Cardiac septum (tissue), 1 donor: ENCODE results near the gene LSM14B. TPM values are rescaled to one million over a fixed set of nuclear protein-coding genes. Genes with fewer than 3 reads are reported as not detected.
"Not testable (repeated sequence)": the region's sequence is repeated elsewhere in the genome, so short reads cannot be mapped to it uniquely, and the experiment has no call there.

ENCODE experiments used
- DNase-seq: peaks from one replicate; pipeline ENCODE4 v3.0.0-alpha.2; 2020; ENCODE audit warnings: low spot score
- intact Hi-C: fragments of 100-400 bp; cut with DNase I; formaldehyde crosslinking; loops from one replicate; pipeline ENCODE4 v1.14.0; 2022
- total RNA-seq: library from RNA; stranded (reverse); fragmentation: NEBNext Ultra II Directional; extraction: Animal tissue kit (Norgen Biotek cat#: 25700); gene quantifications from one replicate; pipeline ENCODE4 v1.2.1, GENCODE V29; 2021
- donor health status: DM: no; HTN: no; CAD: no.

The LSM14B gene
- total RNA-seq, 1 donor from 2014 or later = 51.0 TPM

DNA sequence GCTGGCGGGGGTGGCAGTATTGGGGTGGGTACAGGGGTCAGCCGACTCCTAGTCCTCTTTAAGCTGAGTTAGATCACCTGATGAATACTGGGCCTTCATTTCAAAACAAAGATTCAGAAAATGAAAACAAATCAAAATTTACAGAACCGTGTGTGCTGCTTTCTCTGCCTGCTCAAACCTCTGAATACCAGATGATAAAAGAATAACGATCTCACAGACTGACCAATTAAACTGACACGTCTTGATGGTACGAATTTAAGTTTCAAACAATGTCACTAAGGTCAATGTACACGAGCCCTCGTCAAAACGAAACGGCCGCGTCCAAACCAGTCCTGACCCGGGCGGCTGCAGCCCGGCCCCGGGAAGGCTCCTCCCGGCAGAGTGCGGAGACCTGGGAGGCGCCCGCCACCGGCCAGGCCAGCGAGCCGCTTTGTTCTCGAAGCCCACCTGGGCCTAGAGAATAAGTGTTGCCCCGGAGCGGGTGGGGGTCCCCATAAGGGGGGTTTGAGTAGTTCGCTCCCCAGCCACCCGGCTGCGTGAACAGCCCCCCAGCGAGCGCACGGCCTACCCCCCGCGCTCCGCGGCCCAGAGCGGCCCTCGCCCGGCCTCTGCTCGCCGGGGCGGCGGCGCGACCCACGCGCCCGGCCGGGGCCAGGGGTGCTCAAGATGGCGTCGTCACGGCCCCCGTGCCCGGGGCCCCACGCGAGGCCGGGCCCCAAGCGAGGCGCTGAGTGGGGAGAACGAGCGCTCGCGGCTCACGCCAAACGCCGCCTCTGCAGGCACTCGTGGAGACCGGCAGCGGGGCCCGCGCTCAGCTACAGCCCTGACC is 20.2 kb downstream of the LSM14B start:
- intact Hi-C loops = loop anchor here (2.0 to 5.0 kb wide), 2 partner anchors 20 to 80 kb away; partner anchors contain the start of gene LSM14B
- no peak for DNase-seq

DNA sequence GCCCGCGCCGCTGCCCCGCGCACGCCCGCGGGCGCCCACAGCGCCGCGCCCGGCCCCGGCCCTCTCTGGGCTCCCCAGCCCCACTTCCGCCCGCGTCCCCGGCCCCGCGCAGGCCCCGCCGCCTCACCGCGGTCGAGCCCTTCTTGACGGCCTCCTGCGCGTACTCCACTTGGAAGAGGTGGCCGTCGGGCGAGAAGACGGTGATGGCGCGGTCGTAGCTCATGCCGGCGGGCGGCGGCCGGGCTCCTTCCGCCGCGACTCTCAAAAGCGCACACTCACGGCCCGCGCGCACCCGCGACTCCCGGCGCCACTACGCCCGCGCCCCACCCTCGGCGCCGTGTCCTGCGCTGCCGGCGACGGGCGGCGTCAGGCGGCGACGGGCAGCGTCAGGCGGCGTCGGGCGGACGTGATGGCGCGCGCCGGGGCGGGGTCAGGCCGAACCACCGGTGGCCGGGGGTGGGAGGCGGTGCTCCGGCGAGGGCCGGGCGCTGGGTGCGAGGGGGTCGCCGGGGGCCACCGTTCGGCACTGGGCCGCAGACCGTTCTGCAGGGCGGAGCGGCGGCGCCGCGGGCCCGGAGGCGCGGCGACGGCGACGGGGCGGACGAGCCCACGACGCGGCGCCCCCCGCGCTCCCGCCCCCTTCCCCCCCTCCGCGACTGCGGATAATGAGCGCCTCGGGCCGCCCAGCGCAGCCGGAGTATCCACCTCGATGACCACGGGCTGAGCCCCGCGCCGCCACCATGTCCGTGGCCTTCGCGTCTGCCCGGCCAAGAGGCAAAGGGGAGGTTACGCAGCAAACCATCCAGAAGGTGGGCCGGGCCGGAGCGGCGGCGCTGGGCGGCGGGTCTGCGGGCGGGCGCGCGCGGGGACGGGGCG is 21.0 kb downstream of the LSM14B start, which contains the start of the genes PSMA7 and SS18L1:
TSS of gene PSMA7 (minus strand) at position 314 of the 876 bp plus-strand sequence. CDS start at position 223, 91 bp downstream.
TSS of gene SS18L1 (plus strand) at position 689 of the 876 bp plus-strand sequence. CDS start at position 741, 52 bp downstream.
- DNase-seq = peak; percentile 95
- intact Hi-C loops = loop anchor here (2.0 to 5.0 kb wide), 2 partner anchors 21 to 81 kb away; partner anchors contain the start of gene LSM14B

DNA sequence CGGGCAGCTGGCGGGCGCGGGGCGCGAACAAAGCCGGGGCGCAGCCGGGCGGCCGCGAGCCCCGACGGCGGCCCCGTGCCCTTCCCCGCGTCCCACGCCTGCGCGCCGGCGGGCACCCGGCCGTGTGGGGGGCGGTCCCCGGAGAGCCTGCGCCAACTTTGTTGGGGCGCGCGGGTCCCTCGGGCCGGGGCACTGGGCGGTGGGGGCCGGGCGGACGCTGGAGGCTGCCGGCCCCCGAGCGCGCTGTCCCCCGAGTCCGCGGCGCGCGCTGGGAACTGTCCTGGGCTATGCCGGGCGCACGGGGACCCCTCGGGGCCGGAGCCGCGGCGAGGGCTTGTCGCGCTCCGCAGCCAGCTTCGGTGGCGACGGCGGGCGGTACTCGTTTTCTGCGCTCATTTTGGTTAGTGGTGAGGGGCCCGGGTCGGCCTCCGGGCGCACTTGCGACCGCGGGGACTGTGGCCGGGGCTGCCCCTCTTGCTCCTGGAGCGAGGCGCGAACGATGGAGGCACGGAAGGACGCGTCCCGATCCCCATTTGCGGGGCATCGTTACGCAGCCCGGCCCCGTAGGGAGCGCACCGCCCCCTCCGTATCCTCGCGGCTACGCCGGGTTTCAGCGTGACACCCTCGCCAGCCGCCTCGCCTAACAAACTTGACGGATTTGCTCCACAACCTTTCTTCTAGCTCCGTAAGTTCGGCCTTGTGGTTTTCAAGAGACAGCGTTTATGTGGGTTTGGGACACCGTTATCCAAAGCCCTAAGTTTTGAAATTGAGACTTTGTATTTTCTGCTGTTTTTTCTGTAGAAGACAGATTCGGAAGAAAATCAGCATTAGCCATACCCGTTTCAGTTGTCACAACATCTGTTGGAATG is 21.9 kb downstream of the LSM14B start:
- DNase-seq = no peak

DNA sequence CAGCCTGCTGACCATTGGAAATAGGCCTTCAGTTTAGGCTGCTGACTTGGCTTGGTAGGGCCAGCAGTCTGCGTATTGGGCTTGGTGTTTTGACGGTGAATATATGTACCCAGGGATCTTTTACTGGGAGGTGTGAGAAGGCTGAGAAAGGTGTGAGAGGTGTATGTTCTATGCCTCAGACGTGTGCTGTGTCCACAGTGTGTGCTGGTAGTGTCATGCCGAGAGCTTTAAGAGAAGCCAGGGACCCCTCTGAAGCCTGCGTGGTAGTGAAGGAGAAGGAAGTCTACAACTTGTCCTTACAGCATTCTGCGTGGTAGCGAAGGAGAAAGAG is 23.4 kb downstream of the LSM14B start:
- intact Hi-C loops = no loop called here
- no peak for DNase-seq

More for the DNA sequence above, 21.9 kb downstream of the LSM14B start:
- intact Hi-C loops = loop anchor here (2.0 to 5.0 kb wide), 2 partner anchors 21 to 82 kb away; partner anchors contain the start of gene LSM14B

DNA sequence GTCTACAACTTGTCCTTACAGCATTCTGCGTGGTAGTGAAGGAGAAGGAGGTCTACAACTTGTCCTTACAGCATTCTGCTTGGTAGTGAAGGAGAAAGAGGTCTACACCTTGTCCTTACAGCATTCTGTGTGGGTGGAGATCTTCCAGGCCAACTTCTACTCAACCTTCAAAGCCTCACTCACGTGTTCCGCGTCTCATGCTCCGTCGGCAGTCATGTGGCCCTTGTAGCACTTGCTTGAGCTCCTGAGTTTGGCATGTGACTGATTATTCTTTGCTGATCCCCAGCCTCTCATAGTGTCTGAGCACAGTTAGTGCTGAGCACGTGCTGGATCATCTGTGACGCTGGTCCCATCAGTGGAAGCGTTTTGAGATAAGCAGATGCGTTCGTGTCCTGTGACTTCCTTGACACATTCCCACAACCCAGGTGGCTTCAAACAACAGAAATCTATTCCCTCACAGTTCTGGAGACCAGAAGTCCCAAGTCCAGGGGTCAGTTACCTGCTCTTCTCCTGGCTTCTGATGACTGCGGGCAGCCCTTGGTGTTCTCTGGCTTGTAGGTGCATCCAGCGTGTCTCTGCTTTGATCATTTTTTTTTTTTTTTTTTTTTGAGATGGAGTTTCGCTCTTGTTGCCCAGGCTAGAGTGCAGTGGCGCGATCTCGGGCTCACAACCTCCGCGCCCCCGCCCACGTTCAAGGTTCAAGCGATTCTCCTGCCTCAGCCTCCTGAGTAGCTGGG is 23.9 kb downstream of the LSM14B start:
- no peak for DNase-seq
- intact Hi-C loops = no loop called here

DNA sequence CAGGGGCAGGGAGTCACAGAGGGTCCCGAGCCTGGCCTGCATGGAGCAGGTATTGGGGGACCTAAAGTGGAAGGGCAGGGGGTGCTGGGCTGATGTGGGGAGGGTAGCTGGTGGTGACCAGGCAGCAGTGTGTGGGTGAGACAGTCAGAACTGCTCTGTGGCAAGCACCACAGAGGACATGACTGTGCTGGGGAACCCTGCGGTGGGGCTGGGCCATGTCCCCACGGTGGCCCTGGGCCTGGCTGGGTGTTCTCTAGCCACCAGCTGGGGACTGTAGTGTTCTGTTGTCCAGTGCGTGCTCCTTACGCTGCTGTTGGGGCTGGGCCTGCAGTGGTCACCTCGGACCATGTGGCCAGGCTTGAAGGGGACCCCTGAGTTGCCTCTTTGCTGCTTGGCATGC is 24.9 kb downstream of the LSM14B start:
- DNase-seq = no peak
- intact Hi-C loops = no loop called here

DNA sequence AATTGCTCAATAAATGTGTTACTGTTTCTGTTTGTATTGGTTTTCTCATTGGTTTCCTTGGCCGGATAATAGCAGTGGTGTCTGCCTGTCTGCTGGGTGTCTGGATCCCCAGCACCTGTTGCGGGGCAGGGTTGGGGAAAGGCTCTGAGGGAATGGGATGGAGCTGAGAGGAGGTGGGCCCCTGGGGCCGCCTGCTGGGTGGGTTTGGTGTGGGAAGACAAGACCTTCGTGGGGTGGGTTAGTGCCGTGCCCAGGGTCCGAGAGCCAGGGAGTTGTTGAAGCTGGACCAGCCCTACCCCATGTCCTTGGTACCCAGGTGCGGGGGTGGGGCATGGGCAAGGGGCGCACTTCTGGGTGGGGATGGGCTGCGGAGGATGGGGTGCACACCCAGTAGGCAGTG is 25.3 kb downstream of the LSM14B start:
- intact Hi-C loops = no loop called here

DNA sequence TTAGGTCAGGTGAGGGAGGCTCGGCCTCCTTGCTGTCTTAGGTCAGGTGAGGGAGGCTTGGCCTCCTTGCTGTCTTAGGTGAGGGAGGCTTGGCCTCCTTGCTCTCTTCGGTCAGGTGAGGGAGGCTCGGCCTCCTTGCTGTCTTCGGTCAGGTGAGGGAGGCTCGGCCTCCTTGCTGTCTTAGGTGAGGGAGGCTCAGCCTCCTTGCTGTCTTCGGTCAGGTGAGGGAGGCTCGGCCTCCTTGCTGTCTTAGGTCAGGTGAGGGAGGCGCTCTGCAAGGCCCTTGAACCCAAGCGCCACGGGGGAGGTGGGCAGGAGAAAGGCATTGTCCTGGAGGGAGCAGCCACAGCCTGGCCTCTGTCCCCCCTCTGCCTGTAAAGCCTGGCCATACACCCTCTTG is 26.1 kb downstream of the LSM14B start:
- DNase-seq, intact Hi-C loops: not testable (repeated sequence)

More for the DNA sequence above, 25.3 kb downstream of the LSM14B start:
- no peak for DNase-seq

DNA sequence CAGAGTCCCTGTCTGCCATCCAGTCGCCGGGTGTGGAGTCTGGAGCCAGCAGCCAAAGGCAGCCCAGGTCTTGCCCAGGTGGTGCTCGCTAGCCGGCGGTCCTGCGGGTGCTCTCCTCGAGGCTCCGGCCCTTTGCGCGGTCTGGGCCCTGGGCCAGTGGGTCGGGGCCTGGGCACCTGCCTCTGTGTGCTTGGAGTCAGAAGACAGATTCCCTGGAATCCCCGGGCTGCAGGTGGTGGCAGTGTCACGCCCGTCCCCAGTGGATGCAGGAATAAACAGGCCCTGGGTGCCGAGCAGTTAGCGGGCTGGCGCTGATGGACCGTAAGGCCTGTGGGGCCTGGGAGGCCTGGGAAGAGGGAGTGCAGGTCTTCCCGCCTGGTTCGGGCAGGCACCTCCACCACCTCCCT is 26.6 kb downstream of the LSM14B start:
- intact Hi-C loops = no loop called here

DNA sequence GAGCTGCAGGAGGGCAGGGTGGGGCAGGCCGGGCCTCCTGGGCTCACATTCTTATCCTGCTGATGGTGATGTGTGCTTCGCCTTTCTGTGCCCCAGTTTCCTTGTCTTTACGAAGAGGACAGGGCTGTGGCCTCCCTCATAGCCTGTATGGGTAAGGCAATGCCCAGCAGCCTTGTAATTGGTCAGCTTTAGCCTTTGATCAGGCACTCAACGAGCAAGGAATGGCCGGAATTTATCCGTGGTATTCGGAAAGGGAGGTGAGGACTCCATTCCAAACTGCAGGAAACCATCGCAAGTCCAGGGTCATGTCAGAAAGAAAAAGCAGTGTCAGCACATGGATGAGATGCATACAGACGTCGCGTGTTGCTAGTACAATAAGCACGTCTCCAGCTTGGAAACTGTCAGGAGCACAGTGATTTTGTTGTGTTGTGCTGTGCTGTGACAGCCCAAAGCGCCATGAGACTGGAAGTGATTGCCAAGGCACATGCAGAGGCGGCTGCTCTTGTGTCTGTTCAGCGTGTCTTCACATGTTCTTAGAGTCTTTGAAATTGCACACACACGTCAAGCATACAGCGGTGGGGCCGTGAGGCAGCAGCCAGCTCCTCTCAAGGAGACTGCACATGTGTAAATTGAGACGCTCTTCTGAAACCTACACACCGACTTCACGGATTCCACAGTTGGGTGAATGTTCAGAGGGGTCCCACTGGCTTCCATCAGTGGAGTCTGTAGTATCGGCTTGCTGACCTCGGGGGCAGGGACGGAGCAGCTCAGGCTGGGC is 27.4 kb downstream of the LSM14B start:
- no peak for DNase-seq
- intact Hi-C loops = no loop called here

More for the DNA sequence above, 26.6 kb downstream of the LSM14B start:
- DNase-seq = no peak

DNA sequence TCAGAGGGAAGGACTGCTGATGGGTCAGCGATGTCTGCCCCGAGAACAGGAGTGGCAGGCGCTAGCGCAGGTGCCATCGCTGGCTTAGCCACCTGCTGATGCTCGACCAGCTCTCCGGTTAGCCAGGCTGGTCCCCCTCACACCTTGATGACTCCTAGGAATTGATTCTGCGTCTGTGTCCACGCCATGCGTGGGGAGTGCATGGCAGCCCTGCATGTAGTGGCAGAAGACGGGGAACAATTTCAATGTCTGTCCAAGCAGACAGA is 28.0 kb downstream of the LSM14B start:
- no peak for DNase-seq
- intact Hi-C loops = no loop called here

DNA sequence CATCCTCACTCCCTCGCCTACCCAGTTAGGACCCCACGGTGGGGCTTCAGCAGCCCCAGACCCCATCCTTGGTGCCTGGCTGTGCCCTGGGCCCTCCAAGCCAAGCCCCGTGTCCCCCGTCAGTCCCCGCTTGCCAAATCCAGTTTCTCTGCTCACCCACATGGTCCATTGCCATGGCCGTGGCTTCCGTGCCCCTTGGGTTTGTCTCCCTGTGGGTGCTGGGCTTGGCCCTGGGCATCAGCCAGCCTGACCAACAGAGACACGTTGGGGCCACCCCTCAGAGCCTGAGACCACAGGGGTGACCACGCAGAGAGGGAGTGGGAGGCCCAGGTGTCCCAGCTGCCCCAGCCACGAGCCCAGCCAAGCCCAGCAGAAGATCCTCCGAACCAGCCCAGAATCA is 28.9 kb downstream of the LSM14B start:
- no peak for DNase-seq
- intact Hi-C loops = no loop called here

DNA sequence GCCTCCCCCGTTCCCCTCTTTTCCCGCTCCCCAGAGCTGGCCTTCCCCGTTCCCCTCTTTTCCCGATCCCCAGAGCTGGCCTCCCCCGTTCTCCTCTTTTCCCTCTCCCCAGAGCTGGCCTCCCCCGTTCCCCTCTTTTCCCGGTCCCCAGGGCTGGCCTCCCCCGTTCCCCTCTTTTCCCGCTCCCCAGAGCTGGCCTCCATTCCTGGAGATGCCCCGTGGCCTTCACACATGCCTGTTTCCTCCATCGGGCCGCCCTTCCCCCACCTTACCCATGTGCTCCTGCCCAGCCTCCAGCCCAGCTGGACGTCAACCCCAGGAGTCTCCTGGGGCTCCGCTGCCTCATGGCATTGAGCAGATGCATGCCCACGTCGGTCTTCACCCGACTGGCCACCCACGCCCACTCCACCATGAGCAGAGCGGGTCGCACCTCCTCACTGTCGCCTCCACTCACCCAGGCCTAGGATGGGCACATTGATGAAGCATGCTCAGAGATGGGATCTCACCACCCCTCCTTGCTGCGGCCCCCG is 29.6 kb downstream of the LSM14B start:
- intact Hi-C loops = no loop called here

DNA sequence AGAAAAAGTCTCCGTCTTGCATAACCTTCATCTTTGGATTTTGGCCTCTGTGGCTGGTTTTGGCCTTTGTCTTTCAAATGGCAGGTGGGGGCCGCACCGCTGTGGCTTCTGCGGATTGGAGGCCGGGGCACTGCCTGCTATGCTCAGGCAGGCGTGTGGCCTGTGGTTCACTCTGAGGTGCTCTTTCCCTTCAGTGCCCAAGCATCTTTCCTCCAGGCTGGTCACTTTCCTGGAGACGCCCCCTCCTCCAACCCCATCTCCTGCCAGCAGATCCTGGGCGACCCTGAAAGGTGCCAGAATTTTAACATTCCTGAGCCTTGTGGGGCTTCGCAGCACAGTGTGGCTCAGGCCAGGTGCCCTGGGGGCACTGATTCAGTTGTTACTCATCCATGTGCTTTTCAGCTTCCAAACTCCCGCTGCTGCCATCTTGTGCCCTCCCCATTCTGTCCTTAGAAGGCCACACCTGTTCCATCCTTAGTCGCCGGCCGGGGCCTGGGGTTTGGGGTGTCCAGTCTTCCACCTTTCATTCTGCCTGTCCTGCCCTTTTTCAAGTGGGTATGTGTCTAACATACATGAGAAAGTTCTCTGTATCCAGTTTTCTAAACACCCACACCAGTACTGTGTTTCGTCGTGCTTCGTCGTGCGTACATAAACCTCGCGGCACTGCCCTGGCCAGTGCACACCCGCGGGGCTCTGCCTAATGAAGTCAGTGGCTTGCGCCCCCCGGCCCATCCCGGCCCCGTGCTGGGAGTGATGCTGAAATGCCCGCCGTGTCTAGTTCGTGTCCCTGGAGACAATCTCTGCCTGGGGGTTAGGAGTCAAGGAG is 33.4 kb downstream of the LSM14B start:
- no peak for DNase-seq
- intact Hi-C loops = loop anchor here (5.0 kb wide), 1 partner anchor 143 kb away; no protein-coding TSS in a partner anchor

More for the DNA sequence above, 29.6 kb downstream of the LSM14B start:
- DNase-seq = no peak

DNA sequence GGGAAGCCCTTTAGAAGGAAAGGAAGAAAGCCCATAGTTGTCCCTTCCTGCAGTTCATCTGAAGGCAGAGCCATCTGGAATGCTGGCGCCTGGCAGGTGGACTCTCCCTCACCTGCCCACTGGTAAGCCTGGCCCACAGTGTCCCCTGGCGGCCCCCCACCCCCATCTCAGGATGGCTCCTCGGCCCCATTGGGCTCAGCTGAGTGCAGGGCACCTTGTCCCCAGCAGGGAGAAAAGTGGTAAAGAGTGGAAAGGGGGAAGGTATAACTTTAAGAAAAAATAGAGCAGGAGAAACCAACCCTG is 33.9 kb downstream of the LSM14B start:
- intact Hi-C loops = loop anchor here (5.0 kb wide), 1 partner anchor 144 kb away; no protein-coding TSS in a partner anchor

DNA sequence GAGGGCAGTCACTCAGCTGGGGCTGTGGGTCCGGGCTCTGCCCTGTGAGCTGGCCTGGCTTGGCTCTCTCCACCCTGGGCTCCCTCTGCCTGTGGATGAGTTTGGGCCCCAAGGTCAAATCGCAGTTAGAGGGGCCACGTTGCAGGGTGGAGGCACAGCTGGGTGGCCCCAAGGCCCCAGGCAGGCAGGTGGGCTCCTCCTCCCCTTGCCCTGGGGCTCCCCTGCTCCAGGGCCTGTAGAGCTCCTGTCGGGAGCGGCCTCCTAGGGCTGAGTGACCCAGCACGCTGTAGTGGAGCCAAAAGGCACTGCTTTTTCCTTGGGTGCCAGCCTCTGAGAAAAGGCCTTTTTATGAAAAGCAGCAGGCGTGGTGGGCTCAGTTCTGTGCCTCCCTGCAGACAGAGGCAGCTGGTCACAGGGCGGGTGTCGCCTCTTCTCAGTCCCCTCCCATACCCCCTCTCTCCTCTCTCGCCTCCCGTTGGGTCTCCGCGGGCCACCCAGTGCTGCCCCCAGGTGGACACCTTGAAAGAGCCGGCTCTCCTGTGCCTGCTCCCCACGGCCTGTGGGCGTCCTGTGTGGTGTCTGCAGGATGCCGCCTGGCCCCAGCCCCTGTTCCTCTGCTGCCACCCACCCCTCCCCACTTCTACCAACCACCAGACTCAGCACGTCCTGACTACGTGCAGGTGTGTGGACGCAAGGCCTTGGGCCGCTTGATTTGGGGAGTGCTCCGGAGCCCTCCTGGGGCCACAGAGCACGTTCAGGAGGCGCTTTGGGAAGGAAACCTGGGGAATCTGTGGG is 34.5 kb downstream of the LSM14B start:
- intact Hi-C loops = loop anchor here (5.0 kb wide), 1 partner anchor 144 kb away; no protein-coding TSS in a partner anchor
- DNase-seq = peak; percentile 88

More for the DNA sequence above, 33.9 kb downstream of the LSM14B start:
- no peak for DNase-seq
